Progenitor cell of endocrine pancreas (in vitro differentiated cells): ENCODE measurements around the gene DEFB125. TPM values are rescaled to one million over a fixed set of nuclear protein-coding genes. Genes with fewer than 3 reads are reported as not detected.
"Not testable (repeated sequence)": the region's sequence is repeated elsewhere in the genome, so short reads cannot be mapped to it uniquely, and the experiment has no call there.

Experiments
- DNase-seq: peaks from one replicate; pipeline ENCODE4 v3.0.0; 2021; ENCODE audit warnings: low spot score; ENCODE audit not compliant: unreplicated experiment
- H3K27ac Mint-ChIP-seq: 2 replicates; pipeline ENCODE4 v1.8.0; 2021; ENCODE audit warnings: mild to moderate bottlenecking, moderate library complexity, mixed read lengths
- H3K27me3 Mint-ChIP-seq: 2 replicates; pipeline ENCODE4 v1.8.0; 2021; ENCODE audit warnings: mixed read lengths
- H3K36me3 Mint-ChIP-seq: 2 replicates; pipeline ENCODE4 v1.8.0; 2022; ENCODE audit warnings: mixed read lengths; ENCODE audit not compliant: insufficient read depth
- H3K4me1 Mint-ChIP-seq: 2 replicates; pipeline ENCODE4 v1.8.0; 2021; ENCODE audit warnings: low read depth, mixed read lengths
- H3K4me3 Mint-ChIP-seq: 2 replicates; pipeline ENCODE4 v1.8.0; 2021; ENCODE audit warnings: low read depth, mild to moderate bottlenecking, moderate library complexity, mixed read lengths
- H3K9me3 Mint-ChIP-seq: 2 replicates; pipeline ENCODE4 v1.8.0; 2021; ENCODE audit warnings: low read depth, mixed read lengths
- CTCF ChIP-seq: fragments of 200-600 bp; sonication (generic); IDR thresholded peaks from one replicate; pipeline ENCODE4 v1.5.0; 2021; ENCODE audit warnings: antibody characterized with exemption, mild to moderate bottlenecking; ENCODE audit not compliant: unreplicated experiment
- total RNA-seq: library from RNA; stranded (reverse); gene quantifications from 2 replicates; pipeline ENCODE4 v1.2.1, GENCODE V29; 2021

DEFB125 gene
- total RNA-seq, 1 donor from 2014 or later = not detected

GRCh38 chr20:90651-91050, 3.2 kb downstream of the DEFB125 start:
- no peaks in the 10 kb centered on the region for H3K36me3 Mint-ChIP-seq
- TF ChIP-seq CTCF = no peak
- no peak for DNase-seq
- H3K4me1 Mint-ChIP-seq = no peaks in the 10 kb centered on the region
- no peak overlapping the region for H3K4me3 Mint-ChIP-seq
- peaks cover 12% of the 10 kb centered on the region for H3K9me3 Mint-ChIP-seq
- peaks cover 27% of the 10 kb centered on the region for H3K27me3 Mint-ChIP-seq
- H3K27ac Mint-ChIP-seq = no peak overlapping the region

DNA sequence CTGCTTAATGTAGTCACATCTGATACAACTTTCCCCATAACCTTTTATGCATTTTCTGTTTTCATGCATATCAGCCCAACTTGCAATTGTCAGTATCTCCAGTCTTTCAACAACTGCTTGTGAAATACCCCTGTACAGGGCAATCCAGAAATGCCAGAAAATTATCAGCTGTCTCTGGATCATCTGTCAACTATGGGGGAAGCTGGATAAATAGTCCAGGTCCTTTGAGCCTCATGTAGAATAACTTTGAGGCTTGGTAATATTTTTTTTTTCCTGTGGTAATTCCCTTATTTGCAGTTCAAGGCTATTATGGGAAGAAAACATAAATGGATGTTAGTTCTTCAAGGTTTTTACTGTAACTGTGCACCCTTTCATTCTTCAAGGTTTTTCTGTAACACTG, 6.2 kb downstream of the DEFB125 start:
- Mint-ChIP-seq H3K36me3 (no peaks in the 10 kb centered on the region), H3K27me3 (peaks cover 15% of the 10 kb centered on the region), H3K4me3 (no peak overlapping the region), H3K4me1 (no peaks in the 10 kb centered on the region), H3K9me3 (peaks cover 20% of the 10 kb centered on the region), H3K27ac (no peak overlapping the region)
- TF ChIP-seq CTCF = no peak
- DNase-seq = no peak

DNA sequence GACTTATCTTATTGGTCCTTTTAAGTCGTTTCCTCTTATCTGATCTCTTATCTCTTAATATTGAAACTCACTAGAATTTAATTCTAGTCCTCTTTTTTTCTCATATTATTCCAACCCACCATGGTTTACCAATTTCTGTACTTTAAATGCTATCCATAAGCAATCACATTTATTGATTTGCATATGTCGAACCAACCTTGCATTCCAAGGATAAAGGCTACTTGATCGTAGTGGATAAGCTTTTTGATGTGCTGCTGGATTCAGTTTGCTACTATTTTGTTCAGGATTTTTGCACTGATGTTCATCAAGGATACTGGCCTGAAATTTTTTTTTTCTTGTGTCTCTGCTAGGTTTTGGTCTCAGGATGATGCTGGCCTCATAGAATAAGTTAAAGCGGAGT, 7.7 kb downstream of the DEFB125 start:
- no peak overlapping the region for H3K27ac Mint-ChIP-seq
- peaks cover 20% of the 10 kb centered on the region for H3K9me3 Mint-ChIP-seq
- DNase-seq = no peak
- no peak for TF ChIP-seq CTCF
- H3K36me3 Mint-ChIP-seq = no peaks in the 10 kb centered on the region
- no peaks in the 10 kb centered on the region for H3K4me1 Mint-ChIP-seq
- H3K27me3 Mint-ChIP-seq = peaks cover 17% of the 10 kb centered on the region
- H3K4me3 Mint-ChIP-seq = no peak overlapping the region

- peaks cover 20% of the 10 kb centered on the region for H3K9me3 Mint-ChIP-seq
- not testable (repeated sequence) for H3K36me3 Mint-ChIP-seq, H3K4me3 Mint-ChIP-seq, DNase-seq, H3K4me1 Mint-ChIP-seq, H3K27me3 Mint-ChIP-seq, H3K27ac Mint-ChIP-seq
These were observed 10.2 kb downstream of the DEFB125 start for GRCh38 chr20:97691-98090.

- H3K27me3 Mint-ChIP-seq = peaks cover 8% of the 10 kb centered on the region
These were observed 14.5 kb downstream of the DEFB125 start for GRCh38 chr20:101975-102374.

More at GRCh38 chr20:101975-102374, 14.5 kb downstream of the DEFB125 start:
- Mint-ChIP-seq H3K4me3 (no peak overlapping the region), H3K27ac (no peak overlapping the region), H3K4me1 (no peaks in the 10 kb centered on the region), H3K36me3 (no peaks in the 10 kb centered on the region), H3K9me3 (peaks cover 5% of the 10 kb centered on the region)
- DNase-seq = no peak
- TF ChIP-seq CTCF = no peak
